CMK (cell line): ENCODE data around the gene NKX6-2.
"Not testable (repeated sequence)": the region's sequence is repeated elsewhere in the genome, so short reads cannot be mapped to it uniquely, and the experiment has no call there.

Experiments
- DNase-seq: peaks from one replicate; pipeline ENCODE4 v3.0.0-alpha.2; 2010; ENCODE audit warnings: low read depth

NKX6-2 gene

DNA sequence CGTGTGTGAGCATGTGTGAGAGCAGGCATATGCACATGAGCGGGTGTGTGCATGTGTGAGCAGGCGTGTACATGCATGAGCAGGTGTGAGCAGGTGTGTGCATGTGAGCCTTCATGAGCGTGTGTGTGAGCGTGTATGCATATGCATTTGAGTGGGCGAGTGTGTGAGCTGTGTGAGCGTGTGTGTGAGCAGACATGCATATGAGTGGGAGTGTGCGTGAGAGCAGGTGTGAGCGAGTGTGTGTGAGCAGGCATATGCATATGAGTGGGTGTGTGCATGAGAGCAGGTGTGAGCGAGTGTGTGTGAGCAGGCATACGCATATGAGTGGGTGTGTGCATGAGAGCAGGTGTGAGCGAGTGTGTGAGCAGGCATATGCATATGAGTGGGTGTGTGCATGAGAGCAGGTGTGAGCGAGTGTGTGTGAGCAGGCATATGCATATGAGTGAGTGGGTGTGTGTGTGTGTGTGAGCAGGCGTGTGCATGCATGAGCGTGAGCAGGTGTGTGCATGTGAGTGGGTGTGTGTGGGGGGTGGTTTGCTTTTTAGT is 30.7 kb downstream of the NKX6-2 start:
- no peak for DNase-seq

DNA sequence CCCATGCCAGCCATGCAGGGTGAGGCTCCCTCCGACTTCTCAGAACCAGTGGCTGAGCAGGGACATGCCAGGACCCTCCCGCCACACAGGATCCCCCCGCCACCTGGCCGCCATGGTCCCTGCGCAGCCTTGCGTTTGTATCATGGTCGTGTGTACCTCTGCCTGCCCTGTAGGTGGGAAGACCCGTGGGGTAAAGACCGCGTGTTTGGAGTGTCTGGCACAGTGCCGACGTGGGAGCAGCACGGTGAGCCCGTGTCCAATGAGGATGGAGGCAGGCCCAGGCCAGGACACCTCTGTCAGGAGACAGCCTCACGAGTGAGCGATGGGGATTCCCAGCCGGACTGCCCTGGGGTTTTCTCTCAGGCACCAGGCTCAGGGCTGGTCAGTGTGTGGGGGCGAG is 31.9 kb downstream of the NKX6-2 start:
- no peak for DNase-seq

DNA sequence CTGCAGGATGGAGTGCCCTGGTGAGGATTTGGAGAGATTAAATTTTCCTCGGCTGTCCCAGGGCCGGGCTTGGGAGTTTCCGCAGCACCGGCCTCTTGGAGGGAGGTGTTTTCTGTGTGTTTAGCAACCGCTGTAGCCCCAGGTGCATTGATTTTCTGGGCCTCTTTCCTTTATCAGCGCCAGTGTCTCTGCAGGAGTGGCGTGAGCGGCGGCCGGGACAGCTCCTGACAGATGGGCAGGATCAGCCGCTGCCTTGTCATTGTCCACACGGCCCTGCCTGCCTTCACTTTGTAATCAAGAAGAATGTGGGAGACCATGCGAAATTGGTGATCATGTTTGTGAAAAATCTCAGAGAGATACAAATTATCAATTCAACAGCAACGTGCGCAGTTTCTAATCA is 32.4 kb downstream of the NKX6-2 start:
- DNase-seq, result no peak

DNA sequence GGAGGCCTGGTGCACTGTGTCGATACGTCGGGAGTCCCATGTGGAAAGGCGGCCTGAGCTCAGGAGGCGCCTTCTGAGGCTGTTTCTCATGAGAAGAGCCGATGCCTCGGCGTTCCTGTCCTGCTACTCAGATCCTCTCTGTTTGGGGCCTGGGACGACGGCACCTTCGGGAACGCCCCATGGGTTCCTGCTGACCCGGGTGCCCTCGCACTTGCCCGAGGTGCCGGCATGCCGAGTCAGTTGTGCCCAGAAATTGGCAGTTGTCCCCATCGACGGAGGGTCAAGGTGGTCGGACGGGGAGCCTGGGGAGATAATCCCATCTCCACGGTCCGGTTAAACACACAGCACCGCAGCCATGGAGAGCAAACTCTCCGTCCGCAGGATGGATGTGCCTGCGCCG is 33.0 kb downstream of the NKX6-2 start:
- no peak for DNase-seq

DNA sequence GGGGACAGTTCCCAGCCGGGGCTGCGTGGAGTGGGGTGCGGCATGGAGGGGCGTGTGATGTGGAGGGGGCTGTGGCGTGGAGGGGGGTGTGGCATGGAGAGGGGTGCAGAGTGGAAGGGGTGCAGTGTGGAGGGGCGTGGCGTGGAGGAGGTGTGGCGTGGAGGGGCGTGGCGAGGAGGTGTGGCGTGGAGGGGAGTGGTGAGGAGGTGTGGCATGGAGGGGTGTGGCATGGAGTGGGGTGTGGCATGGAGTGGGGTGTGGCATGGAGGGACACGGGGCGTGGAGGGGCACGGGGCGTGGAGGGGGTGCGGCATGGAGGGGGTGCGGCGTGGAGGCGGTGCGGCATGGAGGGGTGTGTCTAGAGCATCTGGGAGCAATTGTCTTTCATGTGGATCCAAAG is 33.6 kb downstream of the NKX6-2 start:
- no peak for DNase-seq

DNA sequence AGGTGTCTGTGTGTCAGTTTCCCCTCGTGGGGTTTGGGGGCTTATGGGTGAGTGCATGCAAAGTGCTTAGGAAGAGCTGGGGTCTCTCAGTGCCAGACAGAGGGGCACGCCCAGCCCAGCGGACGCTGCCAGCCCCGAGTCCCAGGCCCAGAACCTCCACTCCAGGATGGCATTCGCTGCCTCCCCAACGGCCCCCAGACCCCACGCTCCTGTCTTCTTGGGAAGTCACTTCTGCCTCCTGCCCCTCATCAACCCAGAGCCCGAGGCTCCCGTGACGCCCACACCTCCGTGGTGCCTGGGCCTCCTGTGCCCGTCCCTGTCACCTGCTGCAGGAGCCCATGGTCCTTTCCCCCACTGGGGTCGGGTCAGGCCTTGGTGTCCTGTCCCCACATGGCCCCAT is 35.0 kb downstream of the NKX6-2 start:
- no peak for DNase-seq

DNA sequence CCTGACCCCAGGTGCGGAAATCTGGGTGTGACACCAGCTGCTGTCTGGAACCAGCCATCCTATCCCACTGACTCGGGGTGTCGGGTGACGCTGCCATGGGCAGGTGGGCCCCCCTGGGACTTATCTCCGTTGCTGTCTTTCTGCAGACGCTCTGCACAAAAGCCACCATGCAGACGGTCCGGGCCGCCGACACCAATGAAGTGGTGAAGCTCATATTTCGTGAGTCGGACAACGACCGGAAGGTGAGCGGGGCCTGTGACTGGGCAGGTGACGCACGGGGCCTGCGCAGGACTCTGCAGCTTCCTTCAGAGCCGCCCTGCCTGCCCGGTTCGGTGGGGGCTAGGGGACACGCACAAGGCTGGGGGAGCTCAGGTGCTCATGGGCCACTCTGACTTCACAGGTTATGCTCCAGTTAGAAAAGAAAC is 36.6 kb downstream of the NKX6-2 start:
- DNase-seq, result no peak

DNA sequence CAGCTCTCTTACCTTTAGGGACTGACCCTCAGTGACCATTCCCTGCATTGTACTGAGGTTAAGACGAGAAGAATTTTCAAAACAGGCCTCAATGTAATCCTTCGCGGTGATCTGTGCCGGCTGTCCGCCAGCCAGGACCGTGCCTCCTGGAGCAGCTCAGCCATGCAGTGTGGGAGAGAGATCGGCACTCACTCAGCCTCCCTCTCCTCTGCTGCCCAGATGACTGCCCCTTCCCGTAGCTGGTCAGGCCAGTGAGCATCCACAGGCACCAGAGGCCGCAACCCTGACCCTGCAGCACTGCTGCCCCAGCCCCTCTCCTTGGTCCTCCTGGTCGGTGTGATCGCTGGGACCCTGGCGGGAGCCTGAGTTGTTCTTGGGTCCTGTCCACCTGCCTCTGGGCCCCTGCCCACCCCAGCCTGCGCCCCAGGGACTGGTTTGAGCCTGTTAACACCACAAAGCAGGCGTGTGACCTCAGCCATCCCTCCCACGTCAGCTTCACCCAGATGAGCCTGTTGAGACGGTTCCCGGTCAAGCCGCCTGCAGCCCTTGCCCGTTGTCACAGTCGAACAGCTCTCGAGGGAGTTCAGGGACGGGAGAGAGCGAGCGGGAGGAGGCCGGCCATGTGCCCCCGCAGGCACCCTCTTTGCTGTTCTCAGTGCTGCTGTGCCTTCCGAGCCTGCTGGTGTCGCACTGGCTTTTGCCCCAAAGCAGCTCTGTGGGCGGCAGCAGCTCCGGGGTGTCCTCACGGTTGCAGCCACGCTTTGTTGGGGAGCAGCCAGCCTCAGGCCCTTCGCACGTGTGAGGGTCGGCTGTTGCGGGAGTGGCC is 37.2 kb downstream of the NKX6-2 start:
- DNase-seq, result no peak

DNA sequence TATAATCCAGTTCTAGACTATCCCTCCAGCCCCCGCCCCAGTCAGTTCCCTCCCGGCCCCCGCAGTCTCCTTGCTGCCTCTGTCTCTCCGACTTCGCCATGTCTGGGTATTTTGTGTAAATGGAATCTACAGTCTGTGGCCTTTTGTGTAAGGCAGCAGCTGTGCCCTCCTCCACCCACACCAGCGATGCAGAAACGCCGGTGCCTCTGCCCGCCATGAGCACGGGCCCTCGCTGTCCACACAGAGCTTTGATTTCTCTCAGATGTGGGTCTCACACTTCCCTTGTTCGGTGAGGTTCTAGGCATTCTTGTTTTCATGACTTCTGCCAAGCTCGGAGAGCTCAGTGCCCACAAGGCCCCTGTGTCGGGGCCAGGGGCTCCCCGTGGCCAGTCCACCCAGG is 37.8 kb downstream of the NKX6-2 start:
- no peak for DNase-seq

DNA sequence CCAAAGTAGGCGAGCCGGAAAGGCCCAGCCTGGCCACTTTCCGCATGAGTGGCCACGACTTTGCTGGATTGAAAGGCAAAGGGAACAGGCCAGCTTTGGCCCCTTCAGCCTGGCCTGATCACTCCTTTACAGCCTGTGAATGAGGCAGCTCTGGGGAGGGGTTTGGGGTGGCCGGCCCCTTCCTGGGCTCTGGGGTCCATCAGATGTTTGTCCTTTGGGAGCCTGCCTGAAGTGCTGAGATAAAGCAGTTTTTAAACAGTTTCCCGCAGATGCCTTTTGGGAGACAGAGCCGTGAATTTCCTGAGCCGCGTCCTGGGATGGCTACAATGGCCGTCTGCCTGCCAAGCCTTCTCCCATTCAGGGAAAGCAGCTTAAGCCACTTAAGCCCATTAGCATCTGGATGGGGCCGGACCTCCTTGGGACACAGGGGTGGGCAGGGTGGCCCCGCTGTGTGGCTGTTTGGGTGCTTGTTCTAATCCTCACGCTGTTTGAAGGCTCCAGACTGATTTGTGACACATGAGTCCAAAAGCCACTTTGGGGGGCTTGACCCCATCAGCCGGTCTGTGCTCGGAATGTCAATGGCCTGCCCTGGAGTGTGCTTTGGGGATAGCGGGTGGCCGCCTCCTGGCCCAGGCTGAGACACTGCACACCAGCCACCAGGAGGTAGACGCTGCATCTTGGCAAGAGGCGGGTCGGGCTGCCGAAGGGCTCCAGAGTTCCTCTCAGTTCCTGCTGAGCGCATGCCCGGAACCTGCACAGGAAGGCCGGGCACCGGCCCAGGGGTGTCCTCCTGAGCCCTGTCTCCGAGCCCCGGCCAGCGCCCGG is 38.9 kb downstream of the NKX6-2 start:
- DNase-seq, result no peak

DNA sequence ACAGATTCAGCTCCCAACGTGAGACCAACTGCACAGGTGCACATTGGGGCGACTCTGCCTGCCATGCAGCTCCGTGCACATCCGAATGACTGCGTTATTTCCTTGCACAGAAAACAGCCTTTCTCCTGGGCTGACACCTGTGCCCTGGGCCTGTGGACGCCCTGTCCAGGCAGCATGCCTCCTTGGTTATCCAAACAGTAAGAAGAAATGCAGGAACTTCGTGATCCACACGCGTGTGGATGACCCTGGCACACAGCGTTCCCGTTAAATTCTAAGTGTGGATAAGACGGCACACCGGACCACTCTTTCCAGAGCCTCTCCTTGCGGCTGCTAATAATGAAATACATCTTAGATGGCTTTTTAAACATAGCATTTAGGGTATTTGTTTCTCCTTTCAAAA is 39.6 kb downstream of the NKX6-2 start:
- no peak for DNase-seq

DNA sequence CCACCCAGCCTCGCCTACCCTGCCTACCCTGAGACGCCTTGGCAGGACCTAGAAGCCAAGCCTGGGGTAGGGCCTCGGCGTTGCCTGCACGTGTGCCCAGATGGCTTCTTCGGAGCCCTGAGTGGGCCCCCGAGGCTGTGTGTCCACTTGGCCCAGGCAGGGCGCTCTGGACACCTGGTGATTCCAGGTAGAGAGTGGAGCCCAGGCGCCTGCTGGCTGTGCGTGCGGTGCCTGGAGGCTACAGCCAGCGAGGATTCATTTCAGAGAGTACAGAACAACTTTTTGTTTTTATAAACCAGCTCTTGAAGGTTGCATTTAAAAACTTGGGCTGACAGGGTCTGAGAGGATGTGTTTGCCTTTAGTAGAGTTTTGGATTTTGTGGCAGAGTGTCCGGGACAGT is 40.0 kb downstream of the NKX6-2 start:
- no peak for DNase-seq

DNA sequence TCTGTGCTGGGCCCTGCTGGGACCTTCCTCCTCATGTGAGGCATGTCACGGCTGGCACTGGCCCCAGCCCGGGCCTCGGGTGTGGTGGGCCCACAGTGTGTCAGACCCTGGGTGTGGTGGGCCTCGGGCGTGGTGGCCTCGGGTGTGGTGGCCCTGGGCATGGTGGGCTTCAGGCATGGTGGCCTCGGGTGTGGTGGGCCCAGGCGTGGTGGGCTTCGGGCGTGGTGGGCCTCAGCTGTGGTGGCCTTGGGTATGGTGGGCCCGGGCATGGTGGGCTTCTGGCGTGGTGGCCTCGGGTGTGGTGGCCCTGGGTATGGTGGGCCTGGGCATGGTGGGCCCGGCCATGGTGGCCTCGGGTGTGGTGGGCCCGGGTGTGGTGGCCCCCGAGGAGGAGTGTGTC is 40.4 kb downstream of the NKX6-2 start:
- DNase-seq, result no peak

DNA sequence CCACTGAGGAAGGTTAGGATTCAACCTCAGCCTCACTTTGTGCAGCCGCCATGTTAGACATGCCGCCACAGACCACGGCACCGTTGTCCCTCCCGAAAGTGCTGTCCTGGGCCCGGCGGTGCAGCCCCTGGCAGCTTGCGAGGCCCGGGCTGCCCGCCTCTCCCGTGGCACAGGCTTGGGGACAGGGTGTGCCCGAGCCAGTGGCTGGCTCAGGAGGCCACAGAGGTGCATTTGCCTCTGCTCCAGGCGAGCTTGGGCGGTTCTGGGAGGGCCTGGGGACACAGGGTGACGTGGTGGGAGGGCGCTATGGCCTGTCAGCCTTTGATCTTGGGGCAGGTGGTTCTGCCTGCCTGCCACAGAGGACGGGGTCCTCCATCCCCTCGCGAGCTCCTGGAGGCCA is 41.1 kb downstream of the NKX6-2 start:
- DNase-seq, result no peak

DNA sequence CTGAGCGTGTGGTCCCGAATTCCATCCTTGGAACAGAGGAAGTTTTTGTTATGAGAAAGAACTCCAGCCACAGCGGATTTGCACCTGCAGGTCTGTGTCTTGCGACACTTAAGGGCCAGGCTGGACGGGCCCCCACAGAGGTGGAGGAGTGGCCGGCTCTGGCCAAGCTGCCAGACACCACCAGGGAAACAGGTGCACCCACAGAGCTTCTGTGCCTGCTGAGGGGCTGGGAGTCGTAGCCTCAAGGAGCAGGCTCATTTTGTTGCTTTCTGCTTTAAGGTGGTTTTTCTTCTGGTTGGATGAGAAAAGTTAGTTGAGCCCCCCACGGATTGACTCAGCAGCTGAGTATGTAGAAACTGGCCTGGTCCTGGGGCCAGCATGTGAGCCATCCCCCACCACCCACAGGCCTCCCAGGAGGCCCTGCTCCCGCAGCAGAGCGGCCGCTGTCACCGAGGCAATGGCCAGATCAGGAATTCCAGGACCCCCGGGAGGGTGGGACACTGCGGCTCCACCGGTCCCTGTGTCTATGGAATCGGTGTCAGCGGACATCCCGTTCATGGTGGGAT is 41.9 kb downstream of the NKX6-2 start:
- DNase-seq, result no peak

DNA sequence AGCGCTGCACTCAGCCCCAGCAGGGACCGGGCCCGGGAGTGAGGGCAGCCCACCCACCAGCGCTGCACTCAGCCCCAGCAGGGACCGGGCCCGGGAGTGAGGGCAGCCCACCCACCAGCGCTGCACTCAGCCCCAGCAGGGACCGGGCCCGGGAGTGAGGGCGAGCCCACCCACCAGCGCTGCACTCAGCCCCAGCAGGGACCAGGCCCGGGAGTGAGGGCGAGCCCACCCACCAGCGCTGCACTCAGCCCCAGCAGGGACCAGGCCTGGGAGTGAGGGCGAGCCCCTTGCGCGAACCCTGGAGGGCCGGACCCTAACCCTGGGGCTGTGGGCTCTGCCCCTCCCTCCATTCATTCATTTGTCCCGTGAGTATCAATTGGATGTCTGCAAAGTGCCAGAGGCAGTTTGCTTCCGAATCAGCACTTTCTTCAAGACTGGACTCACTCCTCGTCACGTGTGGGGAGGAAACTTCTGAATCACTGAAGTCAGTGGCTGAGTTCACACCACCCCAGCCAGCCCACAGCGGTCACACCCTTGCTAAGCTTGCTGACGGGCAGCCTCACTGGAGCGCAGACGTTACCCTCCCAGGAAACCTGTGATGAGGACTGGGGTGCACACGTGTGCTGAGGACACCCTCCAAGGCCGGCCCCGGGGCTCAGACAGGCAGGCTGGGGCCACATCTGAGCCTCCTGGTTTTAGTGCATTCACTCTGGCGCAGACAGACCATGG is 42.6 kb downstream of the NKX6-2 start:
- DNase-seq, result not testable (repeated sequence)

DNA sequence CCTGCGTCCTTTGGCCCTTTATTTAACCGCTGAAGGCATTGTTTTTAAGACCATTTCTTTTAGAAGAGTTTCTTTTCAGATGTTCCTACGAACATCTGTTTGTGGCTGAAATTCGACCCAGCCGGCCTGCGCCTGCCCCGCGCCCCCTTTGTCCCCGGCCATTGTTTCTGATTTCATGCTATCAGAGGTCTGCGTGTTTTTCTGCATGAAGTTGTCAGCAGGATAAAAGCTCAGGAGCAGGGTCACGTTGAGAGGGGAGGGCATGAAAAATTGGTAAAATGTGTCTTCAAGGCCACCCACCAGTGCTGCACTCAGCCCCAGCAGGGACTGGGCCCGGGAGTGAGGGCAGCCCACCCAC is 43.1 kb downstream of the NKX6-2 start:
- DNase-seq, result no peak

DNA sequence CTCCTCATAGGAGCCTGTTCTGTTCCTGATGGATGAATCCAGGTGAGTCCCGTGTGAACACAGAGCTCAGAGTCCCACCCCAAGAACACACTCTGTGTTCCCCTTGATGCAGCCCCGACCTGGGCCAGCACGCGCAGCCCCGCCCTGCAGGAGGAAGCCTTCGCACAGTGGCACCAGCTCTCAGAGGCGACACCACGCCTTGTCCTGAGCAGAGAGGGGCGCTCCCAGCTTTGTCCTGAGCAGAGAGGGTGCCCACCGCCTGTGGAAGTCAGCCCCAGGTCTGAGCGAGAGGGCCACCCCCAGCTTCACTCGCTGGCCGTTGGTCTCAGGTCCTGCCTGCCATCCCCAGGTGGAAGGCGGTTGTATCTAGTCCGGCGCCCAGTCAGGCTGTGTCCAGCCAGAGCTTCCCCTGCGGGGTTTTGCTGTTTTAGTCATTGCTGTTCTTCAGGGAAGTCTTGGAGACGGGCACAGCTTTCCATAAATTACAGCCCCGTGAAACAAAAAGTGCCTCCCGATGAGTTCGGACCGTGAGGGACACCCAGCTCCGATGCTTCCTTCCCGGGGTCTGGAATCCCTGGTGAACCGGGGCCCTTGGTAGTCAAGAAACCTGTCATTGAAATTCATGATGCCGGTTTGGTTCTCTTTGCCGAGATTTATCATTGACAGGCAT is 43.6 kb downstream of the NKX6-2 start:
- DNase-seq, result no peak

DNA sequence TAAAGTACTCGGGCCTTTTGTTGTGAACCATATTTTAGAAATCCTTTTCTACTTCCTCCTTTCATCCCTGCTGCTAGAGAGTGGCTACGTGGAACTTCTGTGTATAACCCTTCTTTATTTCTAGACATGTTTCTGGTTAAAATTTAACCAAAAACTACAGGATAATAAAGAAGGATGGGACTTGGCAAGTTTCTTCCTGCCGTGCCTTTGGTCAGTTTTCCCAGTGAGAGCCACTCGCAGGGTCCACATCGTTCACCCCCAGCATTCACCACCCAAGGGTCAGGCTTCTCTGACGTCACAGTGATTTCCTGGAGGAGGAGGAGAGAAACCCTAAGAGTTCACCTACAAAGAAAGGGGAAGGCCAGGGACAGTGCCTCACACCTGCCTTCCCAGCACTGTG is 45.4 kb downstream of the NKX6-2 start:
- DNase-seq, result no peak

DNA sequence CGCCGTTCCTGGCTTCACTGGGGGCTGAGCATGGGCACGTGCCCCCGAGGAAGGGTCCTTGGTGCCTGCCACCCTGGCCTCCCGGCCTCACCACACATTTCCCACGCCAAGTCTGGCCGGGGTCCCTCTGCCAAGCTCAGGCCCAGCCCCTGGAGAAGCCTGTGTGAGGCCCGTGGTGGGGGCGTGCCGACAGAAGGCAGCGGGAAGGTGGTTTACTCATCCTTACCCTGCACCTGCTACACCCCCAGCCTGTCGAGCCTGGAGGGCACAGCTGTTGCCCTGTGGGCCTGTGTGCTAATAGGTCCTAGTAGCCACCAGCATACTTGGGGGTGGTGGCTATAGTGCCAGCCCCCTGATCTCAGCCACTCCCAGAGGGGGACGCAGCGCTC is 46.7 kb downstream of the NKX6-2 start:
- DNase-seq, result no peak

DNA sequence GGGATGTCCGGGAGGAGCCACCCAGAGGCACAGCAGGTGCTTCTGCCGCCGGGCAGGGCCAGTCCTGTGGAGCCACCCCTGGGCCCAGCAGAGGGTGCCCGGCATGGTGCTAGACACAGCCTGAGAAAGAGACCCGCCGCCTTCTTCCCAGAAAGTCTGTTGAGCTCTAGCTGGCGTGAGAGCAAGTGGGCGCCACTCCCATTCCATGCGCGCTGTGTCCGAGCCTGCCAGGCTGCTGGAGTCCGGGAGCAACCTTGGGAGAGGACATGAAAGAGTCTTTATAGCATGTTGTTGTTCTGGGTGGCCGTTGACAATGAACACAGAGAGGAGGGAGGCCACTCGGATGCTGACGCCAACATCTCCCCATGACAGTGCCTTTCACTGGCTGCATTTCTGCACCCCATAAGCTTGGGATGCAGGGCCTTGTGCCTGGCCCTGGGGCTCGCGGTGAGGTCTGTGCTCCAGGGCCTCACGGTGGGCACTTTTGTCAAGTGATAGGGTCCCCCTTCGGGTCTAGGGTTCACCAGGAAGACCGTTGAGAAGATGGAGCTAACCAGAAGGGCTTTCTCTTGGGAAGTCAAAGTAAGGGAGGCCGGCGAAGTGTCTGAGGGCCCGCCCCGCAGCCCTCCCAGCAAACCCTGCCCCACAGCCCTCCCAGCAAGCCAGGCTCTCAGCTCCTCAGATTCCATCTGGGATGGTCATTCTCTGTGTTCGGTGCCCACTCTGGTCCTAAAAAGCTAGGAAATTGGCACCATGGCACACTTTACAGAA is 47.3 kb downstream of the NKX6-2 start:
- no peak for DNase-seq
